K562 (cell line): Measurements from ENCODE around the gene CCR2. TPM values are rescaled to one million over a fixed set of nuclear protein-coding genes. Genes with fewer than 3 reads are reported as not detected.

Experiments
- ATAC-seq: fragments of 200-7000 bp; cut with Tn5 transposase; 3 replicates; pipeline ENCODE4 v1.9.1; 2020; ENCODE audit warnings: moderate library complexity
- BruUV-seq: library from RNA; stranded (reverse); fragments of 400-500 nt; replicated peaks from 2 replicates; lab custom pipeline; 2021; lab: Mats Ljungman, UMichigan
- CTCF ChIA-PET: fragments of 300-600 bp; formaldehyde crosslinking; extraction: SDS; loops from one replicate; lab custom pipeline; 2021; ENCODE audit warnings: low intra/inter-chr PET ratio; lab: Yijun Ruan, JAX
- POLR2A ChIA-PET: fragments of 300-600, 350-650 bp; sonication (Branson Sonifier 250); formaldehyde crosslinking; extraction: SDS; loops from one replicate; lab custom pipeline; 2021; ENCODE audit warnings: antibody characterized with exemption, inconsistent platforms; lab: Yijun Ruan, JAX
- DNase-seq, 4 experiments: peaks; one replicate each; pipeline versions ENCODE4 v3.0.0 to v3.0.0-alpha.2; 2011 to 2018; ENCODE audit warnings: low spot score in 3 of 4, mixed read lengths in 3 of 4; ENCODE audit errors: extremely low read depth in 1 of 4
- FAIRE-seq: peaks from 2 replicates; lab custom pipeline; 2011; peaks lifted over from hg19 to GRCh38; lab: Jason Lieb, UNC
- H2AFZ ChIP-seq: 2 replicates; pipeline ENCODE4 v1.6.0; 2011; ENCODE audit warnings: low read depth, low read length, control low read depth, inconsistent platforms
- H3K27ac ChIP-seq: fragments of 200-600 bp; 3 replicates; pipeline ENCODE4 v1.8.0; 2011; ENCODE audit warnings: low read depth, mild to moderate bottlenecking, control low read depth, inconsistent platforms, low read length, moderate library complexity, mixed read lengths; ENCODE audit errors: extremely low read depth
- H3K27me3 ChIP-seq, 2 experiments: fragments of 300-600 bp in 1 of 2; 2 replicates in 1 of 2; 3 replicates in 1 of 2; pipeline versions ENCODE4 v1.6.0 to v1.8.0; 2011; ENCODE audit warnings: inconsistent platforms in 2 of 2, low read length in 2 of 2, mild to moderate bottlenecking in 1 of 2, mixed read lengths in 1 of 2, moderate library complexity in 1 of 2; ENCODE audit not compliant: control insufficient read depth in 2 of 2, insufficient read depth in 2 of 2
- H3K36me3 ChIP-seq: fragments of 300-600 bp; 3 replicates; pipeline ENCODE4 v1.8.0; 2011; ENCODE audit warnings: mild to moderate bottlenecking, low read length, inconsistent platforms; ENCODE audit not compliant: control insufficient read depth, insufficient read depth
- H3K4me1 ChIP-seq, 2 experiments: fragments of 200-600 bp in 1 of 2; replicated peaks in 1 of 2; 2 replicates in 1 of 2; 3 replicates in 1 of 2; pipeline versions ENCODE4 v1.5.1 to v1.8.0; 2011; ENCODE audit warnings: inconsistent platforms in 2 of 2, low read length in 2 of 2, mild to moderate bottlenecking in 1 of 2, mixed read lengths in 1 of 2, moderate library complexity in 1 of 2; ENCODE audit not compliant: control insufficient read depth in 2 of 2, insufficient read depth in 2 of 2
- H3K4me2 ChIP-seq: 2 replicates; pipeline ENCODE4 v1.6.1; 2011; ENCODE audit warnings: low read length, control low read depth, inconsistent platforms, mixed read lengths; ENCODE audit not compliant: insufficient read depth
- H3K4me3 ChIP-seq: fragments of 200-600 bp; sonication (generic), shearing (Covaris generic); 2 replicates; pipeline ENCODE4 v1.5.1; 2016; ENCODE audit warnings: control low read depth, inconsistent platforms
- H3K79me2 ChIP-seq: fragments of 200-600 bp; 3 replicates; pipeline ENCODE4 v1.8.0; 2011; ENCODE audit warnings: low read length, inconsistent platforms; ENCODE audit not compliant: control insufficient read depth, insufficient read depth
- H3K9ac ChIP-seq, 2 experiments: 2 replicates each; pipeline versions ENCODE4 v1.6.0 to v1.6.1; 2011; ENCODE audit warnings: low read depth in 2 of 2, low read length in 2 of 2, control low read depth in 1 of 2, inconsistent platforms in 1 of 2, mild to moderate bottlenecking in 1 of 2, mixed read lengths in 1 of 2; ENCODE audit not compliant: insufficient read depth in 1 of 2
- H3K9me1 ChIP-seq: one replicate; pipeline ENCODE4 v1.6.0; 2011; ENCODE audit warnings: inconsistent platforms, mild to moderate bottlenecking, low read length, moderate library complexity; ENCODE audit not compliant: control insufficient read depth, insufficient read depth
- H3K9me3 ChIP-seq: replicated peaks from 2 replicates; pipeline ENCODE4 v1.5.1; 2011; ENCODE audit warnings: low read depth, low read length, inconsistent platforms; ENCODE audit not compliant: control insufficient read depth, insufficient read depth
- H4K20me1 ChIP-seq: replicated peaks from 2 replicates; pipeline ENCODE4 v1.6.1; 2011; ENCODE audit warnings: low read length, inconsistent platforms, mixed read lengths; ENCODE audit not compliant: control insufficient read depth, insufficient read depth
- BRCA1 ChIP-seq, 2 experiments: fragments of 450-650 bp in 1 of 2; sonication (generic) in 1 of 2; formaldehyde crosslinking in 1 of 2; IDR thresholded peaks; 2 replicates each; pipeline versions ENCODE4 v1.5.0 to v1.6.1; 2017 to 2020; ENCODE audit warnings: mild to moderate bottlenecking in 1 of 2, missing genetic modification reagents in 1 of 2
- FOSL1 ChIP-seq: fragments of 200-800 bp; sonication (Bioruptor generic); conservative IDR thresholded peaks from 2 replicates; pipeline ENCODE4 v1.6.1; 2016; ENCODE audit warnings: missing genetic modification characterization, missing compliant biosample characterization
- GATA2 ChIP-seq: sonication (generic); formaldehyde crosslinking; IDR thresholded peaks from 2 replicates; pipeline ENCODE4 v1.4.0; 2020; ENCODE audit warnings: mild to moderate bottlenecking, missing genetic modification reagents
- NCOR1 ChIP-seq: fragments of 450-650 bp; IDR thresholded peaks from 2 replicates; pipeline ENCODE4 v1.6.1; 2016; ENCODE audit warnings: mild to moderate bottlenecking, moderate library complexity
- PHB ChIP-seq: fragments of 250-450 bp; sonication (Bioruptor Pico); IDR thresholded peaks from 2 replicates; pipeline ENCODE4 v1.5.0; 2021
- PHF21A ChIP-seq: fragments of 450-650 bp; IDR thresholded peaks from 2 replicates; pipeline ENCODE4 v1.6.1; 2017; ENCODE audit warnings: low read depth, borderline replicate concordance
- PHTF2 ChIP-seq: fragments of 250-450 bp; sonication (Bioruptor Pico); IDR thresholded peaks from 2 replicates; pipeline ENCODE4 v1.5.0; 2021; ENCODE audit warnings: mild to moderate bottlenecking
- SLC30A9 ChIP-seq: fragments of 250-450 bp; sonication (Bioruptor Pico); IDR thresholded peaks from 2 replicates; pipeline ENCODE4 v1.8.0; 2022; ENCODE audit warnings: mild to moderate bottlenecking, moderate library complexity
- SMAD1 ChIP-seq: fragments of 150-350 bp; IDR thresholded peaks from 2 replicates; pipeline ENCODE4 v1.6.1; 2014; ENCODE audit warnings: low read length, low read depth; ENCODE audit not compliant: partially characterized antibody
- ZBTB2 ChIP-seq: fragments of 450-650 bp; IDR thresholded peaks from 2 replicates; pipeline ENCODE4 v1.6.1; 2016; ENCODE audit warnings: antibody characterized with exemption
- ZNF140 ChIP-seq: fragments of 250-450 bp; sonication (Bioruptor Pico); IDR thresholded peaks from 2 replicates; pipeline ENCODE4 v1.8.0; 2021; ENCODE audit warnings: moderate library complexity, mild to moderate bottlenecking, inconsistent platforms
- WGBS: fragments of 100-300 bp; shearing (Covaris generic); methylation state at CpG from one replicate; pipeline ENCODE4 v1.1.6; 2016; ENCODE audit warnings: low coverage, mixed read lengths; ENCODE audit not compliant: insufficient coverage; ENCODE audit errors: missing lambda C conversion rate; 5-methylcytosine and 5-hydroxymethylcytosine counted together
- in situ Hi-C: fragments of 300-500 bp; cut with MboI; formaldehyde crosslinking; loops from 4 replicates; pipeline ENCODE4 v1.15.0; 2018; ENCODE audit warnings: inconsistent platforms, mixed read lengths
- intact Hi-C: fragments of 100-400 bp; cut with micrococcal nuclease; formaldehyde crosslinking; loops from 2 replicates; pipeline ENCODE4 v1.14.2; 2022
- polyA plus RNA-seq, 8 experiments: library from polyadenylated mRNA; depleted of rRNA in 4 of 8; stranded (reverse) in 5 of 8; unstranded in 3 of 8; fragments of >200 nt; fragmentation: Nextera tagmentation in 2 of 8; fragmentation: Illumina TruSeq in 1 of 8; extraction: Ambion mirVana in 2 of 8; extraction: Trizol in 1 of 8; gene quantifications; 2 replicates each; pipeline versions ENCODE4 v1.2.1 to v1.2.3, GENCODE V29; 2011 to 2014; ENCODE audit warnings: inconsistent platforms in 1 of 8, missing spikeins in 1 of 8
- total RNA-seq, 7 experiments: library from RNA; depleted of rRNA in 6 of 7; stranded (reverse); fragments of >200 nt in 6 of 7; fragmentation: Illumina TruSeq in 2 of 7; extraction: Trizol in 2 of 7; gene quantifications; 2 replicates each; pipeline versions ENCODE4 v1.2.1 to v1.2.3, GENCODE V29; 2011 to 2021; ENCODE audit warnings: low replicate concordance in 1 of 7
- TF ChIP-seq, protein P1 (sequence below): fragments of 450-650 bp; conservative IDR thresholded peaks from 2 replicates; pipeline ENCODE4 v1.6.1; 2016; ENCODE audit warnings: missing genetic modification characterization, low read depth, mild to moderate bottlenecking, control low read depth, missing compliant biosample characterization

The CCR2 gene
- total and polyA plus RNA-seq, 9 of the 15 experiments (the other 6 are each of a cell fraction or from before 2014, with no cell fraction given), result not detected

GRCh38 chr3:46353090-46353489 lies 821 bp upstream of the CCR2 start:
- Histone ChIP-seq H3K79me2 (no peaks in the 10 kb centered on the region), H3K9me3 (no peaks in the 10 kb centered on the region), H3K27ac (no peak overlapping the region), H3K4me1 (no peaks in the 10 kb centered on the region), H3K4me2 (no peak overlapping the region), H3K27me3 (peaks cover 18 to 28% of the 10 kb centered on the region in 2 experiments; a peak in 4 of 5 replicates), H3K9me1 (no peaks in the 10 kb centered on the region), H3K36me3 (no peaks in the 10 kb centered on the region), H3K4me3 (no peak overlapping the region), H2AFZ (no peak overlapping the region), H3K9ac (no peak overlapping the region), H4K20me1 (no peaks in the 10 kb centered on the region)
- intact Hi-C loops, result no loop called here
- in situ Hi-C loops, result no loop called here
- BruUV-seq, result no TSS peak
- CTCF ChIA-PET, result no interaction called here
- DNase-seq (no peak), FAIRE-seq (no peak), ATAC-seq (no peak)
- TF ChIP-seq ZBTB2 (no peak), NCOR1 (no peak), SMAD1 (no peak), ZNF140 (no peak), PHB (CRISPR knock-in tag) (no peak), SLC30A9 (CRISPR knock-in tag) (no peak), GATA2 (CRISPR knock-in tag) (no peak), PHTF2 (CRISPR knock-in tag) (no peak), BRCA1 (IDR thresholded peaks at IDR 0.05) (no peak), BRCA1 (CRISPR knock-in tag; IDR thresholded peaks at IDR 0.05) (no peak), PHF21A (no peak), FOSL1 (tag) (no peak)
- TF ChIP-seq, protein P1, sequence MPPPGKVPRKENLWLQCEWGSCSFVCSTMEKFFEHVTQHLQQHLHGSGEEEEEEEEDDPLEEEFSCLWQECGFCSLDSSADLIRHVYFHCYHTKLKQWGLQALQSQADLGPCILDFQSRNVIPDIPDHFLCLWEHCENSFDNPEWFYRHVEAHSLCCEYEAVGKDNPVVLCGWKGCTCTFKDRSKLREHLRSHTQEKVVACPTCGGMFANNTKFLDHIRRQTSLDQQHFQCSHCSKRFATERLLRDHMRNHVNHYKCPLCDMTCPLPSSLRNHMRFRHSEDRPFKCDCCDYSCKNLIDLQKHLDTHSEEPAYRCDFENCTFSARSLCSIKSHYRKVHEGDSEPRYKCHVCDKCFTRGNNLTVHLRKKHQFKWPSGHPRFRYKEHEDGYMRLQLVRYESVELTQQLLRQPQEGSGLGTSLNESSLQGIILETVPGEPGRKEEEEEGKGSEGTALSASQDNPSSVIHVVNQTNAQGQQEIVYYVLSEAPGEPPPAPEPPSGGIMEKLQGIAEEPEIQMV (tag), result no peak
- WGBS, result 0% methylated on average over 4 of the region's 4 CpGs
- POLR2A ChIA-PET, result no interaction called here
